GM18526 (cell line): ENCODE measurements around the gene TRMT2A.

ENCODE experiments used
- POLR2A ChIP-seq: IDR thresholded peaks from 3 replicates; pipeline ENCODE4 v1.6.1; 2011; ENCODE audit not compliant: insufficient read length; ENCODE audit errors: extremely low read depth

Gene TRMT2A

DNA sequence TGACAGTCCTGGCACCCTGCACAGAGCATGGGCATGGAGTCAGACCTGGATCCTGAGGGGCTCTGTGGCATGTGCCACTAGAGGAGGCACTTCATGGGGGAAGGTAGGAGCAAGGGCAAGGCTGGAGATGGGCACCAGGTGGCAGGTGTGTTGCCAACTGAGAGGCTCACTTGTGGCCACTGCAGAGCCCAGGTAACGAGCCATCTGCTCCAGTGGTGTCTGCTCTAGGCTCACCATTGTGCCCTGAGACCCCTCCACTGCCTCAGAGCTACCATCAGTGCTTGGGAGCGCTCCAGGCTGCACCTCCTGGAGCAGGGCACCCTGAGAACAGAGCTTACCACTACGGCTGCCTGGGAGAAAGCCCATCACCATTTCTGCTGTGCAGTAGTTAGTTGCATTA lies 13.3 kb upstream of the TRMT2A start:
- TF ChIP-seq POLR2A = no peak

DNA sequence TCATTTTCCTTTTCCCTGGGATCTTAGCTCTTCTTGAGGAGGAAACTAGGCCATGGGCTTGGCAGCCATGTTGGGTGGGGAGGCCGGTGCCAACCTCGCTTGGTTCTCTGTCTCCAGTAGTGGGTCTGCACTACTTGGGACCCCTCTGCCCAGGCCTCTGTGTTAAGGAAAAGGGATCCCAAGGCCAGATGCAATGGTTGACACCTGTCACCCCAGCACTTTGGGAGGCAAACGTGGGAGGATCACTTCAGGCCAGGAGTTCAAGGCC lies 12.7 kb upstream of the TRMT2A start:
- TF ChIP-seq POLR2A = no peak

DNA sequence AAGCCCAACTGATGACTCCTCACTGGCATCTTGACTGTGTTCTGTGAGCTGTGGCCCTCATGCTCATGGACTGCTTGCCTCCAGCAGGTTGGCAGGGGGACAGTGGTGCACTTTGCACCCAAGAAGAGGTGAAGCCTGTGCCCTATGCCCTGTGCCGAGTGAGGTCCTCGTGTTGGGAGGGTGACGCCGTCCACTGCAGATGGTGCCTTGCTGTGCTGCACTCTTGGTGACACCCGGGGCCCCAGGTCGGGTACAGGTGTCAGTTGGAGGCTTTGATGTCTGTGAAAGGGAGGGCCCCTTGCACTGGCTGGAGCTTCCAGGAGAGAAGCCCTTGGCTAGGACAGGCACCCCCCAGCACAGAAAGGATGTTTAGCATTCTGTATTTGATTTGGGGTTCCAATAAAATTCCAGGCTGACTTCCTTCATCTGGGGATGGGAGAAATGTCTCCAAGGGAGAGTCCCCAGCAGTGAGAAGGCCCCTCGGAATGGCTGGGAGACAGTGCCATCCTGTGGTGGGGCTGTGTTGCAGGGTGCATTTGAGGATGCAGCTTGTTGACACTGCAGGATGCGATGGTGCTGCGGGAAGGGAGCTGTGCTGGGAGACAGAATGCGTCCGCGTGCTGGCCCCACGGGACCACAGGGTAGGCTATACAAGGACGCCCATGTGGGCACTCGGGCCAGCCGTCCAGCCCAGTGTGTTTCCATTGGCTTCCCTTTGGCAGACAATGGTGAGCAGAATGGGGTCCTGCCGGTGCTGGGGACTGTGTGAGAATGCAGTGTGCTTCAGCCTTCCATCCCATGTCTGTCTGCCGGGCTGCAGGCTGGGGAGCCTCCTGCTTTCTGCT lies 12.1 kb upstream of the TRMT2A start:
- TF ChIP-seq POLR2A = no peak

DNA sequence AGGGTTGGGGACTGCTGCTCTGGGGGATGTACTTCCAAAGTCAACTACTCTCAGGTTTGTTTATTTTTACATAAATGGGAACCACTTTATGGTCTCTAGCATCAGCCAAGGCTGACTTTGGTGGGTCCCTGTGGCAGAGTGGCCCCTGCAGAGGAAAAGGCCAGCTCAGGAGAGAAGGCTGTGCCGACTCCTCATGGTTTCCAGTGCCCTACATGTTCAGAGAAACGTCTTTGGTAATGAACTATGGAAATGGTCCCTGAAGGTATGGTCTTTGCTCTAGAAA lies 11.5 kb upstream of the TRMT2A start:
- no peak for TF ChIP-seq POLR2A

DNA sequence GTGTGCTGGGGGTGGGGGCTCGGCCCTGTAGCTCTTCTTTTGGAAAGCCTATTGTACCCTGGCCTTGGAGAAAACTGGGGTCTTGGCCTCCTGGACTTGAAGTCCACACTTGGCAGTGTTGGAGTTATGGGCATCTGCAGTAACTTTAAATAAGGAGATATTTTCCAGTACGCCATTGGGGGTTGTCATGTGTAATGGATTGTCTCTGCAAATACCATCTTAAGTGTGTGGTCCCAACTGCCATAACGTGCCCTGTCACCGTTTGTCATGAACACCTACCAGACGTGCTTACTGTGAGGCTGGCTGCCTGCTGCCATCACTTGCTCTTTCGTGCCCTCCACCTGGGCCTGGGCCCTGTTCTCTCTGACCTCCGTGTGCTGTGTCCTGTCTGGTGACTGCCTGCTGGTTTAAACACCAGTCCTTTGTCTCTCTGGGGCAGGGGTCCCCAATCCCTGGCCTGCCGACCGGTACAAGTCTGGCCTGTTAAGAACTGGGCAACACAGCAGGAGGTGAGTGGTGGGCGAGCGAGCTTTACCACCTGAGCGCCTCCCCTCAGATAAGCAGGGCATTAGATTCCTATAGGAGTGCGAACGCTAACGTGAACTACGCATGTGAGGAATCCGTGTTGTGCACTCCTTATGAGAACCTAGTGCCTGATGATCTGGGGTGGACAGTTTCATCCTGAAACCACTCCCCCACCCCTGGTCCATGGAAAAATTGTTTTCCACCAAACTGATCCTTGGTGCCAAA lies 11.0 kb upstream of the TRMT2A start:
- no peak for TF ChIP-seq POLR2A

DNA sequence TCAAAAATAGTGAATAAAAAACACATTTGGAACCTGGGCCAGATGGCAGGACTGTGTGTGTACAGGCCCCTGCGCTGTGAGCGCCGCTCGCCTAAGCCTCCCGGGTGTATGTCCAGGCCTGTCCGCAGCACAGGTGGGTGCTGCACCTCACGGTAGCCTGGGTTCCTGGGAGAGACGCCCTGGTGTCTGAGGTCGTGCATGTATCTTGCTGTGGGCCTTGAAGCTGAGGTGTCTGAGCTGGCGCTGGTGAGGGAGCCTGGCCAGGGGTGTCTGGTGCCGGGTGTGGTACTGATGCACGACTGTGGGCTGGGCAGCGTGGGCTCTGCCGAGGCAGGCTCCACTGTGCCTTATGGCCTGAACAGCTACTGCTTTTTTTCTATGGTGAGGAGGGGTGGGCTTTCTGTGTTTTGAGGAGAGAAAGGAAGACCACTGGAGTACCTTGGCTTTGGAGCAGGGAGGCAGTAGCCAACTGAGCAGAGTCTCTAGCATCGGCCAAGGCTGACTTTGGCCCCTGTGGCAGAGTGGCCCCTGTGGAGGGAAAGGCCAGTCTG lies 10.4 kb upstream of the TRMT2A start:
- TF ChIP-seq POLR2A = no peak

DNA sequence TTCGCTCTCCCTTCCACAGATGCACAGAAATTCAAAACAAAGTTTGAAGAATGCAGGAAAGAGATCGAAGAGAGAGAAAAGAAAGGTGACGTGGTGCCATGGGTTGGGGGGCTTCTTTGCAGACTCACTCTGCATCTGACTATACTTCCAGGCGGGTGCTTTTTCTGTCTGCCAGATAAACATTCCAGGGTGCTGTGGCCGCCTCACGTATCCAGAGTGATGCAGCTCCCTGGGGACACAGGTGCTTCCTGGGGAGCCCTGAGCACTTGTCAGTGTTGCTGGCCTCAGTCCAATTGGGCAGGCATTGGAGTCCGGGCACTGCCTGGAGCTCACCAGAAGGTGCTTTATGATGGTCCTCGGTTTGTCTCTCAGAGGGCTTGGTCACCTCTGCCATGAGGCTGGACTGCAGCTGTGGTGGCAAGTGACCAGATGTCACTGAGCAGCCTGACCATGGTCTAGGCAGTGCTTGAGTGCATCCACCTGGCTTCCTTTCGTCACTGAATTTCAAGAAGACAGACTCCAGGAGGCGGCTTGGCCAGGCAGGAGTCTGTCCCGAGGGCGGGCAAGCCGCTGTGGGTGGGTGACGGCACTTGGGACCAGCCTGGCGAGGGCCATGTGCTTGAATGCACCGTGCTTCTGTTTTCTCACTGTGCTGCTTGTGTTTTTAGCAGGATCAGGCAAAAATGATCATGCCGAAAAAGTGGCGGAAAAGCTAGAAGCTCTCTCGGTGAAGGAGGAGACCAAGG lies 9.4 kb upstream of the TRMT2A start:
- no peak for TF ChIP-seq POLR2A

DNA sequence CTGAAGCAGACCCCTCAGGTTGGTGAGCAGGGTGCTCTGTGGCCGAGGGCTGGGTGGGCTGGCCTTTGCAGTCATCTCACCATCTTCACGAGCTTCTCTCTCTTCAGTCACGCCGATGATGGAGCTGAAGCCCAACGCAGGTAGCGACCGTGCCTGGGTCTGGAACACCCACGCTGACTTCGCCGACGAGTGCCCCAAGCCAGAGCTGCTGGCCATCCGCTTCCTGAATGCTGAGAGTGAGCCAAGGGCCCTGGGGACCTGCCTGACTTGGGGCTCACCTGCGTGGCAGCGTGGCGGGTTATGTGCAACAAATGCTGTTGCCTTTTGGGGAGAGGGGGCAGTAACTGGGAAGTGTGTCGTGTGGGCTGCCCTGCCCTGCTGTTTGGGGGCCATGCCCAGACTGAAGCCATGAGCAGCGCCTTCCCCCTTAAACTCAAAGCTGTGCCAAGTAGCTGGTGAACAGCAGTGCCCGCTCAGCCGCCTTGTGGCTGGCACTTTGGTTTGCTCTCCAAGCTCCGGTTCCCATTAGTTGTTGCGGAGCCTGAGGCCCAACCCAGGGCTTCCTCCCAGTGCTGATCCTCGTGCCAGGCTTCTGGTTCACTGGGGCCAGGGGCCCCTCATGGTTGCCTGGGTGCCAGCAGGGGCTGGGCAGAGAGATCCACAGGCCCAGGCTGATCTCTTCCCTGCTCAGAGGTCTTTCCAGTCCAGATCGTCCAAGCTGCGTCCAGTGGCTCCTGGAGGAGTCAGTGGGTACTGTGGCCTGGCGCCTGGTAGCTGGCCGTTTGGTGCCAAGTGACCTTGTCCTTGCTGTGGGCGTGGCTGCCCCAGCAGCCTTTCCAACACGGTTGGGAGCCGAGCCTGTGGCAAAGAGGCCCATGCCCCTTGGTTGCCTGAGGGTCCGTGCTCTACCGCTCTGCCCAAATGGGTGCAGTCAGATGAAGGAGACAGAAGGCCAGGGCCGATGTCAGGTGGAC lies 8.5 kb upstream of the TRMT2A start:
- no peak for TF ChIP-seq POLR2A

DNA sequence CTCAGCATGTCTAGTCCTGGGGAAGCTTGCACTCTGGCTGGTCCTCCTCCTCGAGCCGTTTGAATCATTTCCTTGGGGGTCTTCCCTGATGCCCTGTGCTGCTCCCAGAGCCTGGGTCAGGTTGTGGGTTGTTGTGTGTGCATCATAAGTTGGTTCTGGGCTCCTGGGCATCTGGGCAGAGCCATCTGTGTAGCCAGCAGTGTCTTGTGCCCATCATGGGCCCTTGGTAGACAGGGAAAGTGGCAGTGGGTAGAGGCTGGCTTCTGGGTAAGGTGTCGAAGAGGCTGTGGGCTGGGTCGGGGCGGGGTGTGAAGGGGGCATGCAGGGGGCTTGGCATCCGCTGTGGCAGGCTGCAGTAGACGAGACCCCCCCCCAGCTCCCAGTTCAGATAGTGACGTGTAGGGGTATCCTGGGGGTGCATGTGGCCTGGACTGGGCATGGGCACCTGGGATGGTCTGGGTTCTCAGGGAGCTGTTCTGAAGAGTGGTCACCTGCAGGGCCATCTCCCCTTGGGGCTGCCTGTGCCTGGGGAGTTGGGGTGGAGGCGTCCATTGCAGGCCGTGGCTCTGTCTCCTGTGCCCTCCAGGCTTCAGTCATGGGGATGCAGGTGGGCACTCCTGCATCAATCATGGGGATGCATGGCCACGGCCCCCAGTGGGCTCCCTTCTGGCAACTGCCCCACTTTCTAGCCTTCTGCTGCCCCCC lies 7.2 kb upstream of the TRMT2A start:
- no peak for TF ChIP-seq POLR2A

DNA sequence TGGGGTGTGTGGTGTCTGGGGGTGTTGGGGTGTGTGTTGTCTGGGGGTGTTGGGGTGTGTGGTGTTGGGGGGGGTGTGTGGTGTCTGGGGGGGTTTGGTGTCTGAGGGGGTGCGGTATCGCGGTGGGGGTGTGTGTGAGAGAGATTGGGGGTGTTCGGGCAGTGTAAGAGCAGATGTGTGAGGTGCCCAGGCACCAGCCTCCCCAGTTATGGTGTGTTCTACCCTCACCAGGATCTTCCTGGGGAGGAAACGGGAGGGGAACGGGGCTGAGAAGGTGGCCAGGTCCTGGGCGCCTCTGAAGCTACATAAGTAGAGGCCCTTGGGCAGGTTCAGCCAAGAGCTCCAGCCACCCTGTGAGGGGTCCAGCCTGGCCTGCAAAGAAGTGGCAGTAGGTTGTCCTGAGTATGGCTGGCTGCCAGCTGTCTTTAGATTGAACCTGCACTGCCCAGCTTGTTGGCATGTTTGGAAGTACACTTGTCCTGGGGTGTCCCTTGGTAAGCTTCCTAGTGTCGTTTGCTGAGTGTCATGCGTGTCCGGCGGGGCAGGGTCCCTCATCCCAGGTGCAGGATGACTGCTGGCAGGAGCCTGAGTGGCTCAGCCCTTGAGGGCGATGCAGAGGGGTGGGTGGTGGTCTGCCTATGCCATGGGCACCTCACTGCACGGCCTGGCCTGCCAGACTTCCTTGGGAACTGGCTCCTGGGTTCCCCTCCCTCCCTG lies 6.5 kb upstream of the TRMT2A start:
- TF ChIP-seq POLR2A = no peak

DNA sequence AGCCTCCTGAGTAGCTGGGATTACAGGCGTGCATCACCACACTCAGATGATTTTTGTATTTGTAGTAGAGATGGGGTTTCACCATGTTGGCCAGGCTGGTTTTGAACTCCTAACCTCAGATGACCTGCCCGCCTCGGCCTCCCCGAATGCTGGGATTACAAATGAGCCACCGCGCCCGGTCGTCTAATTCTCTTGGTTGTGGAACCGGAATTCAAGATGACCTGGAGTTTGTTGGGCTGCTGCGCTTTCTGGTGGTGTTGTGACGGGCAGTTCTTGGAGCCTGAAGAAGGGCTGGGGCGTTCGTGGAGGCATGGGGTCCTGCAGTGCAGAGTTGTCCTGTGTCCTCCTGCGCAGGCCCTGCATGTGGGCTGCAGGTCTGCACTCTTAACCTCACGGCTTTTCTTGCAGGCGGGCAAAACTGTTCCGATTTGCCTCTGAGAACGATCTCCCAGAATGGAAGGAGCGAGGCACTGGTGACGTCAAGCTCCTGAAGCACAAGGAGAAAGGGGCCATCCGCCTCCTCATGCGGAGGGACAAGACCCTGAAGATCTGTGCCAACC lies 4.9 kb upstream of the TRMT2A start:
- TF ChIP-seq POLR2A = no peak

DNA sequence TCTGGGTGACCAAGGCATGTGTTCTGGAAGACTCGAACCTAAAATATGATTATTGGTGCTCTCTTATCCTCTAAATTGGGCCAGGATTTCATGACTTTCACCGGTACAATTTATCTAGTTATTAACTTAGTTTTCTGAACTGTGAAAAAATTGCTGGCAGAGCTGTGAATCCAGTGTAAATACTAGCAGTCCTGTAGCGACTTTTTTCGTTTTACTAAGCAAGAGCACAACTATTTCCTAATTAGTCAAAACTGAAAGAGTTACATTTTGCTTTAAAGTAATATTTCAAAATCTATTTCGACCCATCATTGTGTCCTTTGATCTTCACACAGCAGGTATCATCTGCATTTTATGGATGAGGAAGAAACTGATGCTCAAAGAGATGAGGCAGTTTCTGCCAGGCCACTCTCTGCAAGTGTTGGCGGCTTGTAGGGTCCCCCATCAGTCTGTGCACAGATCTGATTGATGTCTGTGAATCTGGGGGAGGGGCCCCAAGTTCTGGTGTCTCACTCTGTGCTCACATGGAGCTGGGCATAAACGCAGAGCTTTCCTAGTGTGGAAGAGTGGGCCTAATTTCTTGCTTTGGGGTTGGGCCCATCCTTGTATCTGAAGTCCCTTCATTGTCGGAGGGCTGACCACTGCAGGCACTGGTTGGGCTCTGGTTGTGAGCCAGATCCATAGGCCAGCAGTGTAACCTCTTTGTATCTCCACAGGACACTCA lies 1.4 kb upstream of the TRMT2A start:
- TF ChIP-seq POLR2A = no peak

DNA sequence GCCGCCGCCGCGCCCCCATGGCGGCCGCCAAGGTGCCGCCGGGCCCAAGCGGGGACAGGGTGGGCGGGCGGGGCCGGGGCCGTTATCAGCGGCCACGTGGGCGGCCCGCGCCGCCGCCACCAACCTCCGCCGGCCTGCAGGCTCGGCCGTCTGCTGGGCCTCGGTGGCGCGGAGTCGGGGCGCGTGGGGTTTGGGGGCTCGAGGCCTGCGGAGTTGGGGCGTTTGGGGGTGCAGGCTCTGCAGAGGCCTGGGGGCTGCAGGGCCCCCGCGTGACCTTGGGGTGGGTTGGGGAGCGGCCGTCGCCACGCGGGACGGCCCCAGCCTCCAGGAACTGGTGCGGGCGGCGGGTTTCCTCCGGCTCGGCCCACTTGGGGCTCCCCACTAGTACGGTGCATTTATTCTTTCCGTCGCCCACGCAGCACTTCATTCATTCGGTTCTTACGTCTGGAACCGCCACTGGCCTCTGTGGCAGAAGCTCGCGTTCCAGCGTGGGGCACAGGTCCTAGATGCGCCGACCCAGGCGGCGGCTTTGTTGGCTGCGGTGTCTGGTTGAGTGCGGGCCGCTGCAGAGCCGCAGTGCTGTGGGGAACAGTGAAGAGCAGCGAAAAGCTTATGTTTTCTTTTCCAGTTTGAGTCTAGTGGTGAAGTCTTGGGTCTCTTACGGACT lies 740 bp upstream of the TRMT2A start:
- no peak for TF ChIP-seq POLR2A
